OCI-LY1 (cell line): ENCODE measurements around the gene C19orf85.

Experiments used
- EZH2 ChIP-seq: fragments of 200-600 bp; sonication (generic), shearing (Covaris generic); IDR thresholded peaks from 2 replicates; pipeline ENCODE4 v1.8.0; 2017; ENCODE audit warnings: borderline replicate concordance, mixed run types, mild to moderate bottlenecking, antibody characterized with exemption, low read length, moderate library complexity, mixed read lengths
- TF ChIP-seq, protein P1 (sequence below): fragments of 200-600 bp; sonication (generic), shearing (Covaris generic); IDR thresholded peaks from 2 replicates; pipeline ENCODE4 v1.5.1; 2017; ENCODE audit warnings: mild to moderate bottlenecking, antibody characterized with exemption, low read length, moderate library complexity, mixed read lengths

DNA sequence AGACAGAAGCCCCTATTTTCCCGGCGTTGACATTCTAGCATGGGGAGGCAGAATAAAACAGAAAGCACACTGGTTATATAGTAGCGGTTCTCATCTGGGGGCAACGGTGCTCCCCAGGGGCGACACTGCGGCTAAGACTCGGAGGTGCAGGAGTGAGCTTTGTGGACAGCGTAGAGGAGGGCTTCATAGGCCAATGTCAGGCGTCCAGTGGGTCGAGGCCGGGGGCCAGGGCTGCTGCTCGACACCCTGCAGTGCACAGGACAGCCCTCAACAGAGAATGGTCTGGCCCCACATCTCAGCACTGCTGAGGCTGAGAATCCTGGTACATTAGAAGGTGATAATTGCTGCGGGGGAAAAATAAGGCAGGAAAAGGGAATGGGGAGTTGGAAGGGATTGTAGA is 13.4 kb upstream of the C19orf85 start:
- TF ChIP-seq, protein P1, sequence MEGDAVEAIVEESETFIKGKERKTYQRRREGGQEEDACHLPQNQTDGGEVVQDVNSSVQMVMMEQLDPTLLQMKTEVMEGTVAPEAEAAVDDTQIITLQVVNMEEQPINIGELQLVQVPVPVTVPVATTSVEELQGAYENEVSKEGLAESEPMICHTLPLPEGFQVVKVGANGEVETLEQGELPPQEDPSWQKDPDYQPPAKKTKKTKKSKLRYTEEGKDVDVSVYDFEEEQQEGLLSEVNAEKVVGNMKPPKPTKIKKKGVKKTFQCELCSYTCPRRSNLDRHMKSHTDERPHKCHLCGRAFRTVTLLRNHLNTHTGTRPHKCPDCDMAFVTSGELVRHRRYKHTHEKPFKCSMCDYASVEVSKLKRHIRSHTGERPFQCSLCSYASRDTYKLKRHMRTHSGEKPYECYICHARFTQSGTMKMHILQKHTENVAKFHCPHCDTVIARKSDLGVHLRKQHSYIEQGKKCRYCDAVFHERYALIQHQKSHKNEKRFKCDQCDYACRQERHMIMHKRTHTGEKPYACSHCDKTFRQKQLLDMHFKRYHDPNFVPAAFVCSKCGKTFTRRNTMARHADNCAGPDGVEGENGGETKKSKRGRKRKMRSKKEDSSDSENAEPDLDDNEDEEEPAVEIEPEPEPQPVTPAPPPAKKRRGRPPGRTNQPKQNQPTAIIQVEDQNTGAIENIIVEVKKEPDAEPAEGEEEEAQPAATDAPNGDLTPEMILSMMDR: no peak
- TF ChIP-seq EZH2: no peak
